Hepatocyte (in vitro differentiated cells): Measurements from ENCODE around the gene SOD2.
"Not testable (repeated sequence)": the region's sequence is repeated elsewhere in the genome, so short reads cannot be mapped to it uniquely, and the experiment has no call there.

Source experiments
- CTCF ChIP-seq: fragments of 200-600 bp; sonication (generic); IDR thresholded peaks from 2 replicates; pipeline ENCODE4 v1.5.1; 2016; ENCODE audit warnings: antibody characterized with exemption, mild to moderate bottlenecking; ENCODE audit not compliant: poor library complexity
- EZH2 ChIP-seq: fragments of 200-600 bp; sonication (generic); IDR thresholded peaks from 2 replicates; pipeline ENCODE4 v1.6.1; 2016; ENCODE audit warnings: antibody characterized with exemption, mild to moderate bottlenecking, borderline replicate concordance

- not testable (repeated sequence) for TF ChIP-seq CTCF, EZH2
These were observed 32.2 kb upstream of the SOD2 start for GRCh38 chr6:159725208-159725607.
